ENCODE results near the gene CRY1.
"Not testable (repeated sequence)": the region's sequence is repeated elsewhere in the genome, so short reads cannot be mapped to it uniquely, and the experiment has no call there.

Gene CRY1

GRCh38 chr12:107108366-107108765, 15.0 kb upstream of the CRY1 start:
- DNase-seq = not testable (repeated sequence)

- no peak for DNase-seq
Observed at GRCh38 chr12:107107381-107107780, 14.0 kb upstream of the CRY1 start.

- no peak for DNase-seq
Observed at GRCh38 chr12:107106241-107107025, 13.1 kb upstream of the CRY1 start.

DNA sequence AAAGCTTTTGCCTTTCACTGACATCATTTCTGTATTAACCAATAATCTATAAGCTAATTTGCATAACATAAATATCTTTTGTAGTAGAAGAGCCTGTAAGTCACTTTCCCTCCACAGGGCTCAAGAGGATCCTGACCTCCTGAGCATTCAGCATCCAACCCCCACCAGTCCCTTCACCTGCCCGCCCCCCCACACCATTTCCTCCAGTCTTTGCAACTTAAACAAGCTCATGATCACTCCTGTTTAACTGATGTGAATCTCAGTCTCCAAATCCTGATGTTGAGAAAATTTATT, 12.0 kb upstream of the CRY1 start:
- no peak for DNase-seq

DNA sequence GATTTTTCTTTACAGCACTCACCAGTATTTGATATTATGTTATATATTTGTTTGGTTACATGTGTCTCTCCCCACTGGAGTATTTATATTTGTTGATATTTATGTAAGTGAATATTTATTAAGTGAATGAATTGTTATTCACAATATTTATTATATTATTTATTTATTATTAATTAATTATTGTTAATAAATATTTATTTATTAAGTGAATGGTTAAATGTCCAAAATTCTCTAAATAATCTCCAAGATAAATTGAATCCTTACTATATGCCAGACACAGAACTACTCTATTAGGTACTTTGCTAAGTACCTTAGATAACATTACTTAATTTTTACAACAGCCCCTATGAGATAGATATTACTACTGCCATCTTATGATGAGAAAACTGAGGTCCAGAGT, 10.2 kb upstream of the CRY1 start:
- DNase-seq = no peak

GRCh38 chr12:107103097-107103496, 9.7 kb upstream of the CRY1 start:
- no peak for DNase-seq

- DNase-seq = no peak
Observed at GRCh38 chr12:107102294-107102693, 8.9 kb upstream of the CRY1 start.

- no peak for DNase-seq
Observed at GRCh38 chr12:107101651-107102050, 8.3 kb upstream of the CRY1 start.

DNA sequence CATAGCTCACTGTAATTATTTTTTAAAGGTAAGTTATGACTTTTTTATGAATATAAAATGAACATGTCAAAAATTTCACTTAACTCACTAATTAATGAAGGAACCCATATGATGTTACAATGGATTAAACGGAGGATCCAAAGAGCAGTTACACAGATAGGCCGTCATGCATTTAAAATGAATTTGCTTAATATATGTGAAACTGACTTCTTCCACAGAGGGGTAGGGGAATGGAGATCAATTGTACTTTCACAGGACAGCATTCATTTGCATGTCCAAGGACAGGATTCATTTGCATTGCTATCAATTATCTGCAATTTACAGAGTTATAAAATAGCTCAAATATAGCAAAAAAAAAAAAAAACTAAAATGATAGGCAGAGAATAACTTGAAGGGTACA, 6.6 kb upstream of the CRY1 start:
- DNase-seq = no peak

DNA sequence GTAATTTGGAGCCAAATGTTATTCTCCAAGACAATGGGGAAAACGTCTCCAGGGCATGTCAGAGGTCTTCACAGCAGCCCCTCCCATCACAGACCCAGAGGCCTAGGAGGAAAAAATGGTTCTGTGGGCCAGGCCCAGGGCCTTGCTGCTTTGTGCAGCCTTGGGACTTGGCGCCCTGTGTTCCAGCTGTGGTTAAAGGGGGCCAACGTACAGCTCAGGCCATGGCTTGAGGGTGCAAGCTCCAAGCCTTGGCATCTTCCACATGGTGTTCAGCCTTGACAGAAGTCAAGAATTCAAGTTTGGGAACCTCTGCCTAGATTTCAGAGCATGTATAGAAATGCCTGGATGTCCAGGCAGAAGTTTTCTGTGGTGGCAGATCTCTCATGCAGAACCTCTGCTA, 3.2 kb upstream of the CRY1 start:
- no peak for DNase-seq

DNA sequence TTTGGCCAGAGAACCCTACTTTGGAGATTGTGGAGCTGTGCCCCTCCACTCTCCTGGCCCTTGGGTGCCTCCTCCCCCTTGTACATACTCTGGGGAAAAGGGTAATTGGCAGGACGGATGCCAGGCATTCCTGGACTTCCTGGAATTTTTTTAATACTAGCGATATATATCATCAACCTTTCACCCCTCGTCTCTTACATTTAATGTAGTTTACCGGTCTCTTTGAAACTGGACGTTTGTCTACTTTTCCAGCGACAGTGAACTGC, 767 bp upstream of the CRY1 start:
- DNase-seq = no peak

DNA sequence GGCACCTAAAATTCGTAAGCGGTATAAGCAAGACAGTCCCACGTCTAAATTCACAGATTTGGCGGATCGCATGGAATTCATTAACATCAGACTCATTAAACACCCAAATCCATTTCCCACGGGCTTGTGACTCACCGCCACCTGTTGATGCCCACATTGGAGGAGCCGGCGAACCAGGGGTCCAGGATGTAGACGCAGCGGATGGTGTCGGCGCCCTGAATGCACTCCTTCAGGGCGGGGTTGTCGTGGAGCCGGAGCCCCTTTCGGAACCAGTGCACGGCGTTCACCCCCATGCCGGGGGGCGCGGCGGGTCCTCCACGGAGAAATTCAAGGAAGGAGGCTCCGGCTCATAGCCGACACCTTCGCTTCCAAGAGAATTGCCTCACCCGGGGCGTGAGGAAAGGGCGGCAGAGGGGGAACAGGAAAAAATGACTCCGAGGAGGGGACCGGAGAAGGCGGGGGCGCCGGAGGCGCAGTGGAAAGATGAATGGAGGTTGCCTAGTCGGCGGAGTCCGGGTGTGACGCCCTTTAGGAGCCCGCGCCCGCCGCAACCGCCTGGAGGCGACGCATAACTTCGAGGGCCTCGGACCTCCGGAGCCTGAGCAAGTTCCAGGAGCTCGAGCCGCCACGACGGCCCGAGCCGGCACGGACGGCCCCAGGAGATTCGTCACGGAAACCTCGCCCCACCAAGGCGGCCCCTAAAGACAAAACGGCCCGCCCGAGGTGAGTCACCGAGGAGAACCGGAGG, 506 bp downstream of the CRY1 start:
- peak; percentile 69 for DNase-seq

GRCh38 chr12:107091989-107092641, 1.2 kb downstream of the CRY1 start:
- peak; percentile 88 for DNase-seq

DNA sequence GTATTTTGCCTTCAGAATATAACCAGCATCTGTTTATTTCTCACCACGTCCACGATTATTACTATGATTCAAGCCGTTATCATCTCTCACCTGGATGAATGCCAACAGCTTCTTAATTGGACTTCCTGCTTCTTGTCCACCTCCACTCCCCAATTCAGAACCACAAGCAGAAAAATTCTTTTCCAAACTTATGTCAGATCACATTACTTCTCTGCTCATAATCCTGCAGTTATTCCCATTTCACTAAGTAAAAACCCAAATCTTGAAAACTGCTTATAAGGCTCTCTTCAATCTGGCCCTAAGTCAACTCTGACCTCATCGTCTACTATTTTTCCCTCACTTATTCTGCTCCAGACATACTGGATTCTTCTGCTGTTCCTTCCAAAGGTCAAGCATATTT, 2.0 kb downstream of the CRY1 start:
- peak; percentile 19 for DNase-seq

GRCh38 chr12:107090711-107091110, 2.6 kb downstream of the CRY1 start:
- no peak for DNase-seq

DNA sequence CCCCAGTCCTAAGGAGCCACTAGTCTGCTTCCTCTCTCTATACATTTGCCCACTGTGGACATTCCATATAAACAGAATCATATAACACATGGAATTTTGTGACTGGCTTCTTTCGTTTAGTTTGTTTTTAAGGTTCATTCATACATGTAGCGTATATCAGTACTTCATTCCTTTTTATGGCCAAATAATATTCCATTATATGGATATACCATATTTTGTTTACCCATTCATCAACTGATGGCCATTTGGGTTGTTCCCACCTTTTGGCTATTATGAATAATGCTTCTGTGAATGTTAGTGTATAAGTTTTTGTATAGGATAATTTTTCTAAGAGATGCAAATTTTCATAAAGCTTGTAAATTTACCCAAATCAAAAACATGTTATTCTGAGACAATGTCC, 4.4 kb downstream of the CRY1 start:
- DNase-seq = no peak

DNA sequence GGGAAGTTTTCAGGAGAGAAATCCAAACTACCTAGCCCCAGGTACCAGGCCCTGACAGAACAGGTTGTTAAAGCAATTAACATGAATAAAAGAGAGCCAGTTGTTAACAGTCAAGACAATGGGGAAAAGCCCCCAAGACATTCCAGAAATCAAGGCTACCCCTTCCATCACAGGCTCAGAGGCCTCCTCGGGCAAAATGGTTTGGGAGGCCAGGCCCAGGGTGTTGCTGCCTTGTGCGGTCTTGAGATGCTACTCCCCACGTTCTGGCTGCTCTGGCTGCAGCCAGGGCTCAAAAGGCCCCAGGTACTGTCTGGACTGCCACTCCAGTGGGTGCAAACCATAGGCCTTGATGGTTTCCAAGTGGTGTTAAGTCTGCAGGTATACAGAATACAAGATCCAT, 7.0 kb downstream of the CRY1 start:
- no peak for DNase-seq

DNA sequence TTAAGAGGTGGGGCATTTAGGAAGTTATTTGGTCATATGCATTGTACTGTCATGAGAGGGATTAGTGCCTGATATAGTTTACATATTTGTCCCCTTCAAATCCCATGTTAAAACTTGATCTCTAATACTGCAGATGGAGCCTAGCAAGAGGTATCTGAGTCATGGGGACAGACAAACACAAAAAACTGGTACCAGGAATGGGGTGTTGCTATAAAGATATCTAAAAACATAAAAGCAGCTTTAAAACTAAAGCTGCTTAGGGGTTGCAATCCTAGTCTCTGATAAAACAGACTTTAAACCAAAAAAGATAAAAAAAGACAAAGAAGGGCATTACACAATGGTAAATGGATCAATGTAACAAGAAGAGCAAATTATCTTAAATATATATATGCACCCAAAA, 11.6 kb downstream of the CRY1 start:
- DNase-seq = no peak

DNA sequence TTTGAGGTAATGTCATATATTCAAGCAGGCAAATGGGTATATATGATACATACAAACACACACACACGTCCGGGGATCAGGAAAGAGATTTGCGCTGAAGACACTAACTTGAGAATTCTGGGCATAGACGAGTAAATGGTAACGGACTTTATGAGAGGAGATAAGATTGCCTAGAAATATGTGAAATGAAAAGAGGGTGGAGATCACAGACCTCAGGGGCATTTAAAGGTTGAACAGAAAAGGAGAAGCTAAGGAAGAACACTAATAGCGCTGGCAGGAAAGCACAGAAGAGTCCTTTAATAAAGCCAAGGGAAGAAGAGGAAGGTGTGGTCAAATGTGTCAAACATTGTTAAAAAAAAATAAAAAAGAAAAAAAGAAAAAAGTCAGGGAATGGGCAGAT, 13.1 kb downstream of the CRY1 start:
- no peak for DNase-seq

GRCh38 chr12:107079172-107080011, 14.0 kb downstream of the CRY1 start:
- peak; percentile 44 for DNase-seq

GRCh38 chr12:107073266-107073665, 20.1 kb downstream of the CRY1 start:
- not testable (repeated sequence) for DNase-seq

DNA sequence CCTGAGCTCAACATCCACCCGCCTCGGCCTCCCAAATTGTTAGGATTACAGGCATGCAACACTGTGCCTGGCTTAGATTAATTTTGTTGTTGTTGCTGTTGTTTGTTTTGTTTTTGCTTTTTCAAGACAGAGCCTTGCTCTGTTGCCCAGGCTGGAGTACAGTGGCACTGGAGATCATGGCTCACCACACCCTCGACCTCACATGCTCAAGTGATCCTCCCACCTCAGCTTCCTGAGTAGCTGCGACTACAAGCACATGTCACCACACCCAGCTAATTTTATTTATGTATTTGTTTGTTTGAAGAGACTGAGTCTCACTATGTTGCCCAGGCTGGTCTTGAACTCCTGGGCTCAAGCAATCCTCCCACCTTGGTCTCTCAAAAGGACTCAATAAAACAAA, 26.7 kb downstream of the CRY1 start:
- DNase-seq = no peak

DNA sequence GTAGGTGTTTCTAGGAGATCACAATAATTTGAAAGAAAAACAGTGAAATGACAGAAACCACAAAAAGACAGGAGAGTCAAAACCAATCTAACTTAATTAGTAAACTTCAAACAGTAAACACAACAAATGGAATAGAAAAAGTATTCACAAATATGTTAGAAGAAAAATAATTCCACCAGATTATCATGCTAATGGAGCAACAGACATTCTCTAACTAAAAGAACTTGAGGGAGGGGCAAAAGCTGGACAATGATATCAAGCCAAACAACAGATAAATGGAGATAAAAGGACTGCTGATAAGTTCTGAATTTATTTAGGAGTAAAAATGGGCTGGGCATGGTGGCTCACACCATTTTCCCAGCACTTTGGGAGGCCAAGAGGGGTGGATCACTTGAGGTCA, 28.7 kb downstream of the CRY1 start:
- DNase-seq = no peak

- no peak for DNase-seq
Observed at GRCh38 chr12:107064243-107064642, 29.1 kb downstream of the CRY1 start.

Measured in NCI-H82 (cell line).